H9 (cell line): Measurements from ENCODE around the gene CTDNEP1. TPM values are rescaled to one million over a fixed set of nuclear protein-coding genes. Genes with fewer than 3 reads are reported as not detected.
A peak's percentile ranks its signal among the peaks of the same experiment; 100 is the strongest.

ENCODE experiments used
- DNase-seq: peaks from one replicate; pipeline ENCODE4 v3.0.0-alpha.2; 2017
- H2AFZ ChIP-seq: one replicate; pipeline ENCODE4 v1.6.1; 2013; ENCODE audit warnings: mild to moderate bottlenecking, low read length, control low read depth, moderate library complexity
- H2AK5ac ChIP-seq: 2 replicates; pipeline ENCODE4 v1.6.1; 2013; ENCODE audit warnings: low read length, control low read depth, mixed read lengths; ENCODE audit not compliant: insufficient read length
- H2BK120ac ChIP-seq: one replicate; pipeline ENCODE4 v1.6.1; 2013; ENCODE audit warnings: low read depth, mild to moderate bottlenecking, low read length, control low read depth, inconsistent platforms; ENCODE audit not compliant: poor library complexity, severe bottlenecking
- H2BK12ac ChIP-seq: 2 replicates; pipeline ENCODE4 v1.6.1; 2013; ENCODE audit warnings: low read length, control low read depth, mixed read lengths, low read depth; ENCODE audit not compliant: insufficient read length
- H2BK15ac ChIP-seq: 2 replicates; pipeline ENCODE4 v1.6.1; 2013; ENCODE audit warnings: low read depth, low read length, control low read depth
- H2BK20ac ChIP-seq: one replicate; pipeline ENCODE4 v1.6.1; 2013; ENCODE audit warnings: low read depth, mild to moderate bottlenecking, low read length, control low read depth, inconsistent platforms; ENCODE audit not compliant: poor library complexity, severe bottlenecking
- H2BK5ac ChIP-seq: 2 replicates; pipeline ENCODE4 v1.6.1; 2013; ENCODE audit warnings: low read length, control low read depth, mixed read lengths; ENCODE audit not compliant: insufficient read length
- H3K14ac ChIP-seq: 2 replicates; pipeline ENCODE4 v1.6.1; 2013; ENCODE audit warnings: low read length, control low read depth; ENCODE audit not compliant: insufficient read depth
- H3K18ac ChIP-seq: 2 replicates; pipeline ENCODE4 v1.6.1; 2013; ENCODE audit warnings: low read depth, mild to moderate bottlenecking, mixed read lengths, low read length, control low read depth; ENCODE audit not compliant: insufficient read length
- H3K23ac ChIP-seq: 2 replicates; pipeline ENCODE4 v1.6.1; 2013; ENCODE audit warnings: low read length, control low read depth, mixed read lengths, low read depth; ENCODE audit not compliant: insufficient read length
- H3K23me2 ChIP-seq: 2 replicates; pipeline ENCODE4 v1.6.1; 2013; ENCODE audit warnings: low read depth, mild to moderate bottlenecking, mixed read lengths, low read length, control low read depth; ENCODE audit not compliant: insufficient read length, poor library complexity, severe bottlenecking
- H3K27ac ChIP-seq: 2 replicates; pipeline ENCODE4 v1.5.1; 2013; ENCODE audit warnings: low read length, control low read depth, mixed read lengths, low read depth; ENCODE audit not compliant: insufficient read length
- H3K27me3 ChIP-seq: 2 replicates; pipeline ENCODE4 v1.6.1; 2013; ENCODE audit warnings: low read length, control low read depth, inconsistent platforms; ENCODE audit not compliant: insufficient read depth
- H3K4ac ChIP-seq: 2 replicates; pipeline ENCODE4 v1.6.1; 2013; ENCODE audit warnings: low read depth, mild to moderate bottlenecking, control low read depth, inconsistent platforms, low read length, moderate library complexity
- H3K4me1 ChIP-seq: 2 replicates; pipeline ENCODE4 v1.6.1; 2013; ENCODE audit warnings: low read length, control low read depth, inconsistent platforms; ENCODE audit not compliant: insufficient read depth
- H3K4me2 ChIP-seq: 2 replicates; pipeline ENCODE4 v1.6.1; 2013; ENCODE audit warnings: low read length, control low read depth, mixed read lengths; ENCODE audit not compliant: insufficient read length, insufficient read depth
- H3K56ac ChIP-seq: 2 replicates; pipeline ENCODE4 v1.6.1; 2013; ENCODE audit warnings: low read depth, mild to moderate bottlenecking, mixed read lengths, low read length, control low read depth; ENCODE audit not compliant: insufficient read length
- H3K79me1 ChIP-seq: 2 replicates; pipeline ENCODE4 v1.6.1; 2013; ENCODE audit warnings: low read depth, mild to moderate bottlenecking, moderate library complexity, low read length, control low read depth, inconsistent platforms; ENCODE audit not compliant: insufficient read depth, poor library complexity, severe bottlenecking
- H3K79me2 ChIP-seq: 2 replicates; pipeline ENCODE4 v1.6.1; 2013; ENCODE audit warnings: low read length, control low read depth, inconsistent platforms; ENCODE audit not compliant: insufficient read depth
- H3K9ac ChIP-seq: 2 replicates; pipeline ENCODE4 v1.6.1; 2013; ENCODE audit warnings: low read length, control low read depth, mixed read lengths; ENCODE audit not compliant: insufficient read length; ENCODE audit errors: extremely low read depth
- H3K9me3 ChIP-seq: one replicate; pipeline ENCODE4 v1.6.1; 2013; ENCODE audit warnings: low read depth, low read length, inconsistent platforms; ENCODE audit not compliant: control insufficient read depth
- H3T11ph ChIP-seq: one replicate; pipeline ENCODE4 v1.6.1; 2013; ENCODE audit warnings: mild to moderate bottlenecking, low read length, control low read depth, inconsistent platforms
- H4K20me1 ChIP-seq: one replicate; pipeline ENCODE4 v1.6.1; 2013; ENCODE audit not compliant: control insufficient read depth, insufficient read length, insufficient read depth
- H4K5ac ChIP-seq: 2 replicates; pipeline ENCODE4 v1.6.1; 2013; ENCODE audit warnings: low read depth, mild to moderate bottlenecking, mixed read lengths, low read length, control low read depth; ENCODE audit not compliant: insufficient read length
- H4K8ac ChIP-seq: replicated peaks from 2 replicates; pipeline ENCODE4 v1.6.1; 2013; ENCODE audit warnings: low read length, control low read depth, mixed read lengths, low read depth; ENCODE audit not compliant: insufficient read length
- H4K91ac ChIP-seq: 2 replicates; pipeline ENCODE4 v1.6.1; 2013; ENCODE audit warnings: low read depth, mild to moderate bottlenecking, moderate library complexity, mixed read lengths, low read length, control low read depth; ENCODE audit not compliant: insufficient read length
- H3K27ac Mint-ChIP-seq, 3 experiments: 2 replicates in 2 of 3; 3 replicates in 1 of 3; pipeline ENCODE4 v1.8.0; 2020 to 2021; ENCODE audit warnings: mixed read lengths in 3 of 3, mild to moderate bottlenecking in 1 of 3, moderate library complexity in 1 of 3
- H3K27me3 Mint-ChIP-seq: 2 replicates; pipeline ENCODE4 v1.8.0; 2021; ENCODE audit warnings: low read depth, mild to moderate bottlenecking, moderate library complexity, mixed read lengths
- H3K36me3 Mint-ChIP-seq, 3 experiments: 2 replicates in 2 of 3; 3 replicates in 1 of 3; pipeline ENCODE4 v1.8.0; 2020 to 2021; ENCODE audit warnings: low read depth in 3 of 3, mixed read lengths in 3 of 3; ENCODE audit not compliant: insufficient read depth in 1 of 3
- H3K4me1 Mint-ChIP-seq, 2 experiments: 2 replicates each; pipeline ENCODE4 v1.8.0; 2020; ENCODE audit warnings: mixed read lengths in 2 of 2
- H3K4me3 Mint-ChIP-seq, 2 experiments: 2 replicates in 1 of 2; 3 replicates in 1 of 2; pipeline ENCODE4 v1.8.0; 2020 to 2021; ENCODE audit warnings: mild to moderate bottlenecking in 2 of 2, mixed read lengths in 2 of 2, moderate library complexity in 1 of 2
- H3K9me3 Mint-ChIP-seq, 2 experiments: 2 replicates in 1 of 2; 3 replicates in 1 of 2; pipeline ENCODE4 v1.8.0; 2020; ENCODE audit warnings: mild to moderate bottlenecking in 2 of 2, mixed read lengths in 2 of 2, moderate library complexity in 1 of 2
- CTCF ChIP-seq: fragments of 200-600 bp; sonication (generic); conservative IDR thresholded peaks from 3 replicates; pipeline ENCODE4 v1.8.0; 2021; ENCODE audit warnings: antibody characterized with exemption, mild to moderate bottlenecking
- WGBS: extraction: QIAGEN DNeasy Blood & Tissue Kit; methylation state at CpG from one replicate; pipeline ENCODE4 v1.1.7; 2013; ENCODE audit warnings: missing lambda C conversion rate, low lambda C conversion rate, mixed read lengths; ENCODE audit not compliant: insufficient read length; ENCODE audit errors: extremely low coverage; 5-methylcytosine and 5-hydroxymethylcytosine counted together
- total RNA-seq: library from RNA; stranded (reverse); gene quantifications from 2 replicates; pipeline ENCODE4 v1.2.1, GENCODE V29; 2021

The CTDNEP1 gene
- total RNA-seq, 1 experiment from 2014 or later = 134 TPM

- no peak overlapping the region for H2BK120ac ChIP-seq
- H2AK5ac ChIP-seq = no peak overlapping the region
- H2BK15ac ChIP-seq = no peak overlapping the region
- Mint-ChIP-seq H3K4me3 (peak overlapping the region; percentile 76 to 92), H3K27ac (peak overlapping the region in 2 of 3 experiments; percentile 77 to 90; a peak in 3 of 7 replicates), H3K36me3 (peaks cover 0 to 7% (median 2%) of the 10 kb centered on the region in 3 experiments; a peak in 3 of 7 replicates), H3K9me3 (no peaks in the 10 kb centered on the region), H3K27me3 (peaks cover 13% of the 10 kb centered on the region), H3K4me1 (peaks cover 16 to 23% of the 10 kb centered on the region in 2 experiments)
- no peak overlapping the region for H3K4ac ChIP-seq
- H4K8ac ChIP-seq = no peak overlapping the region
- no peak overlapping the region for H2BK20ac ChIP-seq
- no peaks in the 10 kb centered on the region for H3K79me2 ChIP-seq
- H3K27ac ChIP-seq = peak overlapping the region; percentile 78
- H3K9me3 ChIP-seq = no peaks in the 10 kb centered on the region
- H3K79me1 ChIP-seq = no peaks in the 10 kb centered on the region
- H3K4me1 ChIP-seq = peaks cover 4% of the 10 kb centered on the region; the same call in 1 of the 2 replicates
- no peak overlapping the region for H3K9ac ChIP-seq
- TF ChIP-seq CTCF = peak; percentile 86
- H3K23ac ChIP-seq = no peak overlapping the region
- no peak overlapping the region for H3T11ph ChIP-seq
- peak overlapping the region; percentile 42 for H2AFZ ChIP-seq
- WGBS = no CpG with 5 or more reads among the region's 29 CpGs
- no peaks in the 10 kb centered on the region for H3K27me3 ChIP-seq
- H4K5ac ChIP-seq = no peak overlapping the region
- H3K18ac ChIP-seq = peak overlapping the region; percentile 41
- no peak overlapping the region for H2BK12ac ChIP-seq
- H3K14ac ChIP-seq = peak overlapping the region; percentile 55; the same call in 1 of the 2 replicates
- no peaks in the 10 kb centered on the region for H4K20me1 ChIP-seq
- no peak overlapping the region for H4K91ac ChIP-seq
- peak; percentile 98 for DNase-seq
- H2BK5ac ChIP-seq = no peak overlapping the region
- H3K4me2 ChIP-seq = peak overlapping the region; percentile 75
- no peak overlapping the region for H3K56ac ChIP-seq
- peaks cover 12% of the 10 kb centered on the region for H3K23me2 ChIP-seq
Measured at GRCh38 chr17:7280519-7281073, 29.1 kb upstream of the CTDNEP1 start.
